Body of pancreas (tissue), 4 donors: ENCODE results near the gene DYNLRB2.

Source experiments
- POLR2A ChIP-seq, 3 donors: fragments of 450-650 bp; IDR thresholded peaks; one replicate each; pipeline ENCODE4 v1.6.1; 2016; ENCODE audit warnings: antibody characterized with exemption in 3 of 3, mild to moderate bottlenecking in 2 of 3
- TF ChIP-seq, protein P1 (sequence below), 7 experiments: fragments of 450-650 bp in 4 of 7; fragments of 200-600 bp in 3 of 7; sonication (generic) in 3 of 7; IDR thresholded peaks; one replicate each; pipeline ENCODE4 v1.5.1; 2016 to 2019; ENCODE audit warnings: antibody characterized with exemption in 7 of 7

DNA sequence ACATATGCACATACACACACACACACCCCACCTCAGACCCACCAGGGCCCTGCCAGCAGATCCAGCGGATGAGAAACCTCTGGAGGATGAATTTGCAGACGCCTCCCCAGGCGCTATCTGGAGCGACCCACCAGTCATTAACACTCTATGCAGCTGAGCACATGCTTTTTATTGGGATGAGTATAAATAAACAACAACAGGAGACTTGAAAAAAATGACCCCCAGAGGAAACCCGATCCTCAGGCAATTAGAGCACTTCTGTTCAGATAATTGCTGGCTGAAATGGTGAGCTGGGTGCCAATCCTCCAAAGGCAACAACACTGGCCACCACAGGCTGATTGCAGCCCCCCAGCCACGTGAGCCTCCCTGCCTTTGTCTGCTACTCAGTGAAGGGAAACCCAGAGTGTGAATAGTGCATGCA, 32.9 kb downstream of the DYNLRB2 start:
- TF ChIP-seq, protein P1, sequence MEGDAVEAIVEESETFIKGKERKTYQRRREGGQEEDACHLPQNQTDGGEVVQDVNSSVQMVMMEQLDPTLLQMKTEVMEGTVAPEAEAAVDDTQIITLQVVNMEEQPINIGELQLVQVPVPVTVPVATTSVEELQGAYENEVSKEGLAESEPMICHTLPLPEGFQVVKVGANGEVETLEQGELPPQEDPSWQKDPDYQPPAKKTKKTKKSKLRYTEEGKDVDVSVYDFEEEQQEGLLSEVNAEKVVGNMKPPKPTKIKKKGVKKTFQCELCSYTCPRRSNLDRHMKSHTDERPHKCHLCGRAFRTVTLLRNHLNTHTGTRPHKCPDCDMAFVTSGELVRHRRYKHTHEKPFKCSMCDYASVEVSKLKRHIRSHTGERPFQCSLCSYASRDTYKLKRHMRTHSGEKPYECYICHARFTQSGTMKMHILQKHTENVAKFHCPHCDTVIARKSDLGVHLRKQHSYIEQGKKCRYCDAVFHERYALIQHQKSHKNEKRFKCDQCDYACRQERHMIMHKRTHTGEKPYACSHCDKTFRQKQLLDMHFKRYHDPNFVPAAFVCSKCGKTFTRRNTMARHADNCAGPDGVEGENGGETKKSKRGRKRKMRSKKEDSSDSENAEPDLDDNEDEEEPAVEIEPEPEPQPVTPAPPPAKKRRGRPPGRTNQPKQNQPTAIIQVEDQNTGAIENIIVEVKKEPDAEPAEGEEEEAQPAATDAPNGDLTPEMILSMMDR (IDR thresholded peaks at IDR 0.05): no peak
- TF ChIP-seq POLR2A (IDR thresholded peaks at IDR 0.05): no peak
